ENCODE data around the gene AGFG1.

AGFG1 gene

DNA sequence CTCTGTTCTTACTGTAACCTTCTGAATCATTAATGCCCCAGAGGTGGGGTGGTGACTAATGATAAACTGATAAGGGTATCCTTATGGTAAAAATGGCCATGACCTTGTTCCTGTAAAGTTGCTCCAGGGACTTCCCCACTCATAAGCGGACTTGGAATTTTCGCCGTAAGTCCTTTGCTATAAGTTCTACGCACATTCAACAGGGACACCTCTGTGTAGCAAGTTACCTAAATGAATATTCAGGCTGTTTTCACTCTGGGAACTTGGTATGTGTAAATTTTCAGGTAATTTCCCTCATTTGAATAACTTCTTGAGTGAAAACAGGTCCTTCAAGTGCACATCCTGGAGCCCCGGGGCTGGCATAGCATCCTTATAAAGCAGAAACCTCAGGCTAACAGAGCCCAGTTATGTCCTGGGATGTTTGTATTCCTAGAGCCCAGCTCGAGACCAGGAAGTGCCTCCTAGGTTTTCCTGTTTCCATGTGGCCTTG is 9.4 kb upstream of the AGFG1 start:
- DNase-seq (ENCODE audit: low spot score): no peak

DNA sequence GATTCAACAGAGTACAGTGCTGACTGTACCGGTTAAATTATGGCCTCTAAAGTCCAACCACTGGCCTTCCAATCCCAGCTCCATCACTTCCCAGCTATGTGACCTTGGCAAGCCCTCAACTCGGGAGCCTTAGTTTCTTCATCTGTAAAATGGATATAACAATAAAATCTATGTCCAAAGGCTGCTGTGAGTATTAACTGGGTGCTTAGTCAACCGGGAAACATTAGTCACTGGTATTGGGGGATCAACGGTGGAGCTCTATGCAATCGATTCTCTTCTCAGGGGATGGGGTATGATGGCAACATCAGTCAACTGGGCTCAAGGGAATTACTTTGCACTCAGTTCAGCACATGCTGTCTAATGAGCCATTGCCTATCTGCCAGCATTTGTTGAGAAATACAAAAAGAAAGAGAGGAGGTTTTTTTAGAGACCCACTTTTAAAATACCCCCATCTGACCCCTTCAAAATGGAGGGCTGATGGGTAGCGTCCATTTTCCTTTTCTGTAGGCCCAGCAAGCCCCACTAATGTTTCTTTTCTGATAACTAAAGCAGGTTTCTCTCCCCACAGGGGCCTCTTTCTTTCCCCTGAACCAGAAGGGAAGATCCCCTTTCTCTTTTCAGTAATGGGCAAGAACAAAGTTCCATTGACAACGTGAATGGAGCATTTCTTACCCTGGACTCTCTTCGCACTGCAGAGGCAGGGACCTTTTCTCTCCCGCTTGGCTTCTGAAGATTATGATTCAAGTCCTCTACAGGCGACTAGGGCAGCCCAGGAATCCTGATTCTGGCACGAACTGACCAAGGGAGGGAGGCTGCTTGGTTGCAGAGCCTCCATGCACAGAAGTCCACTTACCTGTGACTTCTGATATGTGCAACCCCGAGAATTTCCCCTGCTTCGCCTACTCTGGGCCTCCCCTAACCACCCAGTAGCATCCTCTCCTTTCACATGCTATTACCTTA is 8.7 kb upstream of the AGFG1 start:
- no peak for DNase-seq (ENCODE audit: low spot score)

DNA sequence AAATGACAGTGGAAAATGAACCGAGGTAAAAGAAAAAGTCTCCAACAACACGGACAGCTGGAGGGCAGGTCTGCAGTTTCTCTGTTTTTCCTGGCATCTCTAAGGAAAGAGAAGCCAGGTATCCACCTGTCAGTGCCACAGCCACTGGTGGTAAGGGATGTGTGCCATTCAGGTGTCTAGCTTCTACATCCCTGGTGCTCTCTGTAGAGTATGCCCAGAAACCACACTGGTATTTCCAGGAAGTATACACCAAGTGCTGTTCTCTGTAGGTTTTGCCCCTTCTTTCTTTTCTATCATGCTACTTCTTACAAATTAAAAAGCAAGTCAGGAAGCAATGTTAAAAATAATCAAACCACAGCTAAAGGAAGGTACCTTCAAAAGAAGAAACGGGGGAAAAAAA is 7.6 kb upstream of the AGFG1 start:
- peak; percentile 61 for DNase-seq (ENCODE audit: low spot score)

DNA sequence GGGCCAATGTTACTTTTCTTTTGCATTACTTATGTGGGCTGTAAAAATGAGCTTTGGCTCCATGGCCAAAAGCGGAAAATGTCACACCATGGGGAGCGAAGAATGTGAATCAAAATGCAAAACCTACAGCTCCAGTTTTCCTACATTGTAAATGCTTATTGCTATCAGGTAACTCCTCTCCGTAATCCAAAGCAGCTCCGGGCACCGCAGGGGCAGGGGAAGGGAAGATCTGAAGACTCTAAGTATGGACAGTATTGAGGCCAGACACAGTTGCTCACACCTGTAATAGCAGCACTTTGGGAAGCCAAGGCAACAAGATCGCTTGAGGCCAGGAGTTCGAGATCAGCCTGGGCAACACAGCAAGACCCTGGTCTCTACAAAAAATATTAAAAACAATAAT is 7.1 kb upstream of the AGFG1 start:
- no peak for DNase-seq (ENCODE audit: low spot score)

DNA sequence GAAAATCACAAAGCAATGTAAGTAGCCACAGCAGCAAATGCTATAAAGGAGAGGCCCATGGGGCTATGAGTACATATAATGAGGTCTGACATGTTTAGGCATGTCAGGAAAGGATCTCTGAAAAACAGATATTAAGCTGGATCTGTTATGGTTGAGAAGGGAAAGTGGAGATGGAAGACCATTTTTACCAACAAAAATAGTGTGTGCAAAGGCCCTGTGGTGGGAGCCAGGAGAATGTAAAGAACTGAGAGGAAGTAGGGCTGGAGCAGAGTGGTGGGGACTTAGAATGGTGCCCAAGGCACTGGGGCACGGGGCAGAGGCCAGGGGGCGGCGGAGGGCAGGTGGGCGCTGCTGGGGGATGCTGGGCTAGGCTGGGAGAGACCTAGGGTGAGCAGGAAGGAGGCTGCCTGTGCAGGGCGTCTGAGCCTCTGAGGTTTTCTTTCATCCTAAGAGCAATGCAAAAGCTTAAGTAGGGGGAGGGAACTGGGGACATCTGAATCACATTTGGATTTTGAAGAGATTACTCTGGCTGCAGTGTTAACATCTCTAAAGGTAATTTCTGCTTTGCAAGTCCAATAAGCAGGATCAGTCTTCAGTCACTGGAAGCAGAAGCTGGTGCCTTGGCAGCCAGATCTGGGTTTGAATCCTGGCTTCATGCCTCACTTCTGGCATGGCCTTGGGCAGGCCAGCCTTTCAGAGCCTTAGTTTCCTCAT is 4.9 kb upstream of the AGFG1 start:
- no peak for DNase-seq (ENCODE audit: low spot score)

DNA sequence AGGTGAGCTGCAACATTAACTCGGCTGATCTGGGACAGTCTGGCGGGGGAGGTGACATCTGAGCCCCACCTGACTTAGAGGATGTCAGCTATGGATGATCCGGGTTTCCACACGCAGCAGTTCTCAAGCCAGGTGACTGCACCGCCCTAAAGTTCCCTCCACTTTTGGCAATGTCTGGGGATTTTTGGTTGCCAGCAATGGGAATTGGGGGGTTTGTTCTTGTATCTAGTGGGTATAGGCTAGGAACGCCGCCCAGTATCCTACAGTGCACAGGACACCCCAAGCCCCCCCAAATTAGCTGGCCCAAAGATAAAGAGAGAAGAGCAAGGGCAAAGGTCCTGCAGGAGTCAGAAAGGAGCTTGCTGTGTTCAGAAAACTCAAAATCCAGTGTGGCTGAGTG is 544 bp upstream of the AGFG1 start:
- DNase-seq (ENCODE audit: low spot score): no peak

DNA sequence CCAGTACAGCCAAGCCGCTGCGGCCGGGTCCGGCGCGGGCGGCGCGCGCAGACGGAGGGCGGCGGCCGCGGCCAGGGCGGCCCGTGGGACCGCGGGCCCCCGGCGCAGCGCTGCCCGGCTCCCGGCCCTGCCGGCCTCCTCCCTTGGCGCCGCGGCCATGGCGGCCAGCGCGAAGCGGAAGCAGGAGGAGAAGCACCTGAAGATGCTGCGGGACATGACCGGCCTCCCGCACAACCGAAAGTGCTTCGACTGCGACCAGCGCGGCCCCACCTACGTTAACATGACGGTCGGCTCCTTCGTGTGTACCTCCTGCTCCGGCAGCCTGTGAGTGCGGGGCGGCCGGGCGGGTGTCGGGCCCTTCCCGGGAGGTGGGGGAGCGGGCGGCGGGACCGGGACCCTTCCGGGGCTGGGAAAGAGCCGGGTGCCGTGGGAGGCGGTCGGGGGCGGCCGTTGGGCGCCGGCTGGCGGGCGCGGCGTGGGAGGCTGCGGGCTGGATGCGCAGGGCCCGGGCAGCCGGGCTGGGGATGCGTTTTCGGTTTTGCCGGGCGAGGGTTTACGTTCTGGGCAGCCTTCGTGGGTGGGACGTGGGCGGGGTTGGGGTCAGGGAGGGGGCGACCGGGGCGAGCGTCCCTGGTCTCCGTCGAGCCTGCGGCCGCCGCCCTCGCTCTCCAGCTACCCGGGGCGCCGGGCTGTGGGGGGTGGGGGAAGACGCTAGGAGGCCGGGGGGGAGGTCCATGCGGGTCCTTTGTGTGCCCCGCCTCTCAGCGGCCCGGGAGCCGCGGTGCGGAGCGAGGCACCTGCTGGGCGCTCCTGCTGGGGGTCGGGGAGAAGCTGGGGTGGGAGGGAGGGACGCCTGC is 537 bp downstream of the AGFG1 start:
- DNase-seq (ENCODE audit: low spot score): peak; percentile 37

DNA sequence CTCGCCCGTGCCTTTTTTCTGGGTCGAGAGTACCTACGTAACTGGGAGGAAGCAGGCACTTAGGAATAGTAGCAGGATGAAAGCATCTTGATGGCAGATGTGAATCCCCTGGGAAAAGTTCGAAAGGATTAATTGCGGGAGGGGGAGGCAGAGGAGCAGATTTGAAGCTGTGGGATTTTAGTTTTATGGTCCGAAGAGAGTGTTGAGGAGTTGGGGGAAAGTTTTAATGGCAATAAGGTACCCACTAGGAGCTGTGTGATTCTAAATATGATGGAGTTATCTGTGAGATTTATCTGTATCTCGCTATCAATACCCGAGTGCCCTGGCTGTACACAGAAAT is 1.1 kb downstream of the AGFG1 start:
- DNase-seq (ENCODE audit: low spot score): no peak

DNA sequence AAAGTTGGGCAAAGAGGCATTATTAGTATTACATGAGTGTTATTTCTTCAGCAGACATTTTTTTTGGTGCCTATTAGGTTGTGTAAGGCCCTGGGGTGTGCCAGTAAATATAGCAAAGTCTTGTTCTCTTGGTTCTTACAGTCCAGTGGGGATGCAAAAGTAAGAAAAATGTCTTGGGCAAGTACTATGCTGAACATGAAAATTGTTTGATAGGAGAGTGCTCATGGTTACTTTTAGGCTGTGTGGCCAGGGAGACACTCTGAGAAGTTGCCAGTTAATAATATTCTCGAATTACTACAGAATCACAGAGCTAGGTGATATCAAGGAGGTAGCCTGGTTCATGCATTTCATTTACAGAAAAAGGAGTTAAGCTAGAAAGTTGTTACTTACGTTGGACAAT is 1.9 kb downstream of the AGFG1 start:
- DNase-seq (ENCODE audit: low spot score): no peak

DNA sequence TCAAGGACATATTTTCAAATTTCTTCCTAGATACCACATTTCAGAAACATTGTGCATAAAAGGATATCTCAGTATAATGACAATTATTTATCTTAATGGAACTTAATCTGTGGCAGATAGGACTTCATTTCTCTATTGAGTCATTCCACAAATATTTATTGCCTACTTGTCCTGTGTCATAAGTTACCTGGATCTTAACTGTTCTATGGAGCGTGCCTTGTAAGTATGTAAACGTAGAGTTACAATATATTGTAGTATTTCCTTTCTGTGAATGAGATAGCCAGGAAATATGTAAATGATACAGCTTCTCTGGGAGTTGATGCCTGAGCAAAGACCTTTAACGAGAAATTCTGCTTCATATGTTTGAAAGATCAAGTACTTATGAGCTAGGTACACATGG is 2.5 kb downstream of the AGFG1 start:
- DNase-seq (ENCODE audit: low spot score): no peak

DNA sequence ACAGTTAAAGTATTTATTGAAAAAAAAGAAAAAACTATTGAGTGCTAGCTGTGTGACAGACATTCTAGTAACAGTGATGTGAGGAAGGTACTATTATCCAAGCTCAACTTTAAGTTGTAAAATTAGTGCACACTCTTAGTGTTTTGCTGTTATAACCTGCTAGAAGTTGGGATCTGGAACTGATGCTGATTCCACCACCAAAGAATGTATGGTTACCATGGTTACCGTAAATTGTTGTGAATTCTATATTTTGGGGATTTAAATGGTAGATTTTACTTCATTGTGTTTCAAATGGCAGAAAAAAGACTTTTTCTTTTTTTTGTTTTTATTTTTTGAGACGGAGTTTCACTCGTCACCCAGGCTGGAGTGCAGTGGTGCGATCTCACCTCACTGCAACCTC is 5.3 kb downstream of the AGFG1 start:
- no peak for DNase-seq (ENCODE audit: low spot score)

DNA sequence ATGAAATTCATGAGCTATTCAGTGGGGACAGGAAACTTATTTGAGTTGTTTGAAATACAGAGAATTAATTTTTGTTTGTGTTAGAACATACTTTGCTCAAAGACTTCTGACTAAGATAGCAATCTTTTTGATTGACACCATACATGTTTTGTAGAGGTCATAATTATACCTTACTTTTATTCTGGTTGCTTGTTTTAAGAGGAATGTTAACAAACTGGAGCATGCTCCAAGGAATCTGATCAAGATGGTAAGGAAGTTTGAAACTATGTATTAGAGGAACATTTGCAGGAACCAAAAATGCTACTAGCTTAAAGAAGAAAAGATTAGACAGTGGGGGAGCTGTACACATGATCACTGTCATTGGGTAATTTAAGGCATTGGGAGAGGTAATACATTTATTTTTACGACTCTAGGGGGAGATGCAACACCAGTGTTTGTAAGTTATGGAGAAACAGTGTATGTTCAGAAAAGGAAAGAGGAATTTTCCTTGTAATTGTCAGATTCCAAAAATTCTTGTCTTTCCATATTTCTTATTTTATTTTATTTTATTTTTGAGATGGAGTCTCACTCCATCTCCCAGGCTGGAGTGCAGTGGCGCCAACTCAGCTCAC is 8.0 kb downstream of the AGFG1 start:
- no peak for DNase-seq (ENCODE audit: low spot score)

DNA sequence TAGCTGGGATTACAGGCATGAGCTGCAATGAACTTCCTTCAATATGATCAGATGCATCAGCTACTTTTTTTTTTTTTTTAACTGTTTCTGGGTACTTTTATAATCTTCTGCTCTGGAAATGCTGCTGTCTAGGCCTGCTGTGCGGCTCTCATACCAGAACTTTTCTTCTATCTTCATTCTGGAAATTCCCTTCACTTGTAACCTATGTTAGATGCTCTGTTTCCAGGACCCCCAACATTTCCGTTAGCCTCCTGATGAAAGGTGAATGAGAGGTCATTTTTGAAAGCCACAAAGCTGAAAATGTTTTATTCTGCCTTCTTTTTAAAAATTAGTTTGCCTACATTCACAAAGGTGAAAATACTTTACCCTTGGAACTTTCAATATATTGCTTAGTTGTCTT is 8.6 kb downstream of the AGFG1 start:
- no peak for DNase-seq (ENCODE audit: low spot score)

DNA sequence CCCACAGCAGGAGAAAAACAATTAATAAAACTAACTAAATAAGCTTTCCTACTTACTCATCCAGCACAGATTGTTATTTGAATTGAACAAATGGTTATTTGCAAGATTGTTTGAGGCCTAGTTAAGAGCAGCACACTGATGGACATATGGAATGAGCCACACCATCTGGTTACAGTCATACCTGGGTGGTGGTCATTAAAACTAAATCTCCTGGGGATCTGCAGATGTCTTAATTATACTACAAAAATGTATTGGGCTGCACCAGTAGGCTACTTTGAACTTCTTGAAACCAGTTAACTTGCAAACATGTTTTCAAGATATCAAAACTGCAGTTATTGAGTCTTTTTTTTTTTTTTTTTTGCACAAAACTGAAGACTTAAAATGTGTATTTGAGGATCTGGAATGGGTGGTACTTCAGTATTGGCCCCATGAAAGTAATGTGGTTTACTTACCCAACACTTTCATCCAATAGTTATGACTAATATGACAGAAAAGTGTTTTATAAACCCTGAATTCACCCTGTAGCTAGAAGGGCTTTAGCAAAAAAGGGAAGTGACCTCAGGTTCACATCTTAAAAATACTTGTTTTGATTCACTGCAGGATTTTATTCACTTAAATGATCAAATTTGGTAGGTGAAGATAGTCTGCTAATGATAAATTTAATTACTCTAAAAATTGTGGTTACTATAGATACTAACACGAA is 10.8 kb downstream of the AGFG1 start:
- DNase-seq (ENCODE audit: low spot score): no peak

DNA sequence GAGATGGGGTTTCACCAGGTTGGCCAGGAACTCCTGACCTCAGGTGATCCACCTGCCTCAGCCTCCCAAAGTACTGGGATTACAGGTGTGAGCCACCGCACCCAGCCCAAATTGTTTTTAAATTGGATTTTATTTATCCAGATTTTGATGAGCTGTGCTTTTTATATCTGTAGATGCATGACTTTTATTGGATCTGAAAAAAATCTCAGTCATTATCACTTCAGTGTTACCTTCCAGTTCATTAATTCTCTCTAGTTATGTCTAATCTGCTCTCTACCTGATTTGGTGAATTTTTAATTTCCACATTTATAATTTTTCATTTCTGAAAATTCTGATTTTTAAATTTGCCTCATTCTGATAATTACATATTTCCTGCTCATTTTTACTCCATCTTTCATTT is 13.5 kb downstream of the AGFG1 start:
- DNase-seq (ENCODE audit: low spot score): no peak

DNA sequence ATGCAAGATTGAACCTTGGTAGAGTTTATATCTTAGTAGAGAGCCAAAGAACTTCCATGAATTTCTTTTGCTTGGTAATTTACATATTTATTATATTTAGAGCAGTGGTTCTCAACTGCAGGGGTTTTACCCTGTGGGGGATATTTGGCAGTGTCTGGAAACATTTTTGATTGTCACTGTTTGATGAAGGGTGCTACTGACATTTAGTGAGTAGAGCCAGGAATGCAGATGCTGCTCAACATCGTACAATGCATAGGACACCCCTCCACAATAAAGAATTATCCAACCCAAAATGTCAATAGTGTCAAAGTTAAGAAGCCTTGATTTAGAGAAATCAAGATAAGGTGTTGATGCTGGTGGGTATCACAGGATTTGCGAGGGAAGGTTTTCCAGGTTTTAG is 14.7 kb downstream of the AGFG1 start:
- DNase-seq (ENCODE audit: low spot score): no peak

DNA sequence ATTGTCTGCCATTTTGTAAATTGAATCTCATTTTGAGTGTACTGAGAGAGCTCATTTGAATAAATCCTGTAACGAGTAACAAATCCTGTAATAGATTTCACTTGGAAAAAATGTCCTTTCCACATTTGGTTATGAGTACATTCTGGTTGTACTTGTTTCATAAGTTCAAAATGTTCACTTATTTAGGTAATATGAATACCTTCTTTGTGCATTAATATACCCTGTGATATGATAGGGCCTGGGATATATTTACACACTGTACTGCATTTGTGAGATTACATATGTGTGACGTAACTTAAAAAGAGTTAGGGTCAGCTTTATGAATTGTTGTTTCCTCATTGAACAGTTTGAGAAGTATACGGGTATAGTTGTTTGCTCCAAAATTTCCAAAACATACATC is 16.1 kb downstream of the AGFG1 start:
- DNase-seq (ENCODE audit: low spot score): no peak

DNA sequence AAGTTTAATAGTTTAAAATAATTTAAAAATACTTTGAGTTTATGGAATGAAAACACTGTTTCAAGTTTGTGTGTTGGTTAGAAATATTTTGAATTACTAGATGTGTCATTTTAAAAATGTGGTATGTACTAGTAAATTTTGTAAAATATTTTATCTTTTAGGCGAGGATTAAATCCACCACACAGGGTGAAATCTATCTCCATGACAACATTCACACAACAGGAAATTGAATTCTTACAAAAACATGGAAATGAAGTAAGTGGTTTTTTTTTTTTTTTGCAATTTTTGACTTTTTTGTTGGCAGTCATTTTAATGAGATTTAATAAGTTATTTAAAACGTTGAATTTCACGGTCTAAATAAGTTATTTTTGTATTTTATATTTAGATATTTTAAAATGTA is 19.4 kb downstream of the AGFG1 start:
- DNase-seq (ENCODE audit: low spot score): no peak

DNA sequence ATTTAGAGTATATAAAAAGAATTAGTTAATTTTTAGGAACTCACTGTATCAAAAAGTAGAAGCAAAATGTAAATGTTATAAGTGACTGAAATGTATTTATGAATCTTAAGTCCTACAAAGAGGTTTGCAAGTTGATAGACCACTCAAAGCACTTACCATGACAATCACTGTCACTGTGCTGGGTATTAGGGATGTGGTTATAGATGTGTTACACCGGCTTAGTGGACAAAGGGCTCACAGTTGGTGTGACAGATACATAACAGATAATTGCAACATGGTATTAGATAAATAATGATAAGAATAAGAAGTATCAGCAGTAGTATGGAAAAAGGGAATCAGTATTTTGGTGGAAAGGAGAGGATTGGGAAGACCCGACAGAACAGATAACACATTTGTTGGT is 21.6 kb downstream of the AGFG1 start:
- no peak for DNase-seq (ENCODE audit: low spot score)

DNA sequence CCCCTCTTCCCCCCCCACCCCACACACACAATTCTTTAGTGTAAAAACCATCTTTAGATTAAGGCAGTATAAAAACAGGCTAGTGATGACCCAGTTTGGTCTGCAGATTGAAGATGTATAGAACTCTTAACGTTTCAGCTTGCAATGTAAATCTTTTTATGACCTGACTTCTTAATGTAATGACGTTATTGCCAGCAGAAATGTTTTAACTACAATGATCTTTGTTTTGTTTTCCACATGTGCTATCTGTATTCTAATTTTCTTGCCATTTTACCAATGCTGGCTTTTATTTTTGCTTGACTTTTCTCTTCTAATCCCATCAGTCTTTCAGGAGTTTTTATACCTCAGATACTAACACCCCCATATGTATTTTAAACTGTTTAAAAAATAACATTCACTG is 25.2 kb downstream of the AGFG1 start:
- DNase-seq (ENCODE audit: low spot score): no peak

DNA sequence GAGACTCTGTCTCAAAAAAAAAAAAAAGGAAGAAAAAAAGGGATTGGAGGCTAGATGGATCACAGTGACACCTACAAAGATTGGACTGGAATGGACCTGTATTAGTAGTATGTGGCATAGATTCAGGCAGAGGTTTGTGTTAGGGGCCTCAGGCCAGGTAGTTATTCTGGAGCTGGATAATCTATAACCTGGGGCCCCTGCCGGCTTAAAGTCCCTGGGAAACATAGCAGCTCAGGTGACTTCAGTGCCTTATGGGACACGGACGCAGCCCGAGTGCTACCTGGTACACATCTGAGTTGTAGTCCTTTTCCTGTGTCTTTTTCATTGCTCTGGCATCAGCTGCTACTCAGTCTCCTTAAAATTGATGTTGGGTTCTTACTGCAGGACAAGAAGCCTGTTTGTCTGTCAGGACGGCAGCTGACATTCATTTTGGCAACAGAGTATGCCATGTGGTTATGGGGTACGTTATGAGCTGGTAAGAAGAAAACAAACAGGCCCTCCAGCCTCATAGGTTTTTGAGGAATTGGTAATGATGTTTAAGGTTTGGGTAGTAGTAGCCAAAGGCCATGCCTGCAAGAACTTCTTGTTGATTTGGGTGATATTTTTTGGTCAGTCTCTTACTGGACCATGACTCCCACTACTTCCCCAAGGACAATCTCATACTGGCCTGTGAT is 27.8 kb downstream of the AGFG1 start:
- DNase-seq (ENCODE audit: low spot score): no peak

All from CD4-positive, alpha-beta T cell treated with Interleukin-15 for 4 hours (primary cell).